Fibroblast of skin of left biceps (primary cell): Measurements from ENCODE around the gene CD164L2.

Source experiments
- DNase-seq, 2 experiments: peaks; one replicate each; pipeline ENCODE4 v3.0.0-alpha.2; 2013; ENCODE audit warnings: low read depth in 2 of 2

Gene CD164L2

GRCh38 chr1:27405074-27405473 lies 21.9 kb upstream of the CD164L2 start:
- DNase-seq: peak in 1 of 2 experiments; percentile 56

- DNase-seq: no peak
These were observed 20.8 kb upstream of the CD164L2 start for GRCh38 chr1:27403931-27404330.

GRCh38 chr1:27403065-27403726 lies 20.1 kb upstream of the CD164L2 start:
- DNase-seq: no peak

- DNase-seq: no peak
These were observed 19.2 kb upstream of the CD164L2 start for GRCh38 chr1:27402349-27402754.

- DNase-seq: no peak
These were observed 17.8 kb upstream of the CD164L2 start for GRCh38 chr1:27400963-27401341.

- no peak for DNase-seq
These were observed 17.2 kb upstream of the CD164L2 start for GRCh38 chr1:27400082-27400962.

GRCh38 chr1:27399251-27400025 lies 16.3 kb upstream of the CD164L2 start:
- no peak for DNase-seq

- no peak for DNase-seq
These were observed 15.4 kb upstream of the CD164L2 start for GRCh38 chr1:27398405-27399149.

- DNase-seq: no peak
These were observed 14.6 kb upstream of the CD164L2 start for GRCh38 chr1:27397749-27398148.

GRCh38 chr1:27397110-27397509 lies 14.0 kb upstream of the CD164L2 start:
- no peak for DNase-seq

- peak in 1 of 2 experiments; percentile 31 for DNase-seq
These were observed 12.5 kb upstream of the CD164L2 start for GRCh38 chr1:27395441-27396195.

GRCh38 chr1:27394925-27395324 lies 11.8 kb upstream of the CD164L2 start:
- DNase-seq: no peak

GRCh38 chr1:27394282-27394658 lies 11.1 kb upstream of the CD164L2 start:
- no peak for DNase-seq

GRCh38 chr1:27393641-27394281 lies 10.6 kb upstream of the CD164L2 start:
- DNase-seq: no peak

GRCh38 chr1:27392778-27393635 lies 9.9 kb upstream of the CD164L2 start:
- DNase-seq: no peak

- DNase-seq: peak; percentile 77 to 81
These were observed 9.1 kb upstream of the CD164L2 start, which contains the start of gene GPR3 for GRCh38 chr1:27392096-27392777. Gene GPR3, plus strand, starts transcription at chr1:27392622. Its CDS starts 1,177 bp downstream, at chr1:27393799.

- no peak for DNase-seq
These were observed 8.5 kb upstream of the CD164L2 start for GRCh38 chr1:27391511-27392095.

- no peak for DNase-seq
These were observed 5.3 kb upstream of the CD164L2 start for GRCh38 chr1:27388337-27389005.
